Kidney epithelial cell (primary cell): ENCODE measurements around the gene PLEKHG1. TPM values are rescaled to one million over a fixed set of nuclear protein-coding genes. Genes with fewer than 3 reads are reported as not detected.

Source experiments
- DNase-seq: peaks from one replicate; pipeline ENCODE4 v3.0.0-alpha.2; 2010; ENCODE audit warnings: low read depth
- H3K27me3 ChIP-seq: 2 replicates; pipeline ENCODE4 v1.6.0; 2011; ENCODE audit warnings: low read length; ENCODE audit not compliant: control insufficient read depth, insufficient read depth
- H3K36me3 ChIP-seq: 2 replicates; pipeline ENCODE4 v1.5.1; 2011; ENCODE audit warnings: low read length; ENCODE audit not compliant: control insufficient read depth, insufficient read depth
- H3K4me3 ChIP-seq: 2 replicates; pipeline ENCODE4 v1.5.1; 2011; ENCODE audit warnings: low read depth, mild to moderate bottlenecking, control low read depth, low read length
- total RNA-seq: library from RNA; depleted of rRNA; stranded (reverse); fragments of >200 nt; gene quantifications from 2 replicates; pipeline ENCODE4 v1.2.3, GENCODE V29; 2015
- TF ChIP-seq, protein P1 (sequence below): IDR thresholded peaks from 2 replicates; pipeline ENCODE4 v1.5.1; 2011; ENCODE audit warnings: mild to moderate bottlenecking, moderate library complexity, low read length, control low read depth, inconsistent platforms; ENCODE audit not compliant: insufficient read depth, poor library complexity, severe bottlenecking

The PLEKHG1 gene
- total RNA-seq, 1 donor from 2014 or later, result 27.8 TPM

DNA sequence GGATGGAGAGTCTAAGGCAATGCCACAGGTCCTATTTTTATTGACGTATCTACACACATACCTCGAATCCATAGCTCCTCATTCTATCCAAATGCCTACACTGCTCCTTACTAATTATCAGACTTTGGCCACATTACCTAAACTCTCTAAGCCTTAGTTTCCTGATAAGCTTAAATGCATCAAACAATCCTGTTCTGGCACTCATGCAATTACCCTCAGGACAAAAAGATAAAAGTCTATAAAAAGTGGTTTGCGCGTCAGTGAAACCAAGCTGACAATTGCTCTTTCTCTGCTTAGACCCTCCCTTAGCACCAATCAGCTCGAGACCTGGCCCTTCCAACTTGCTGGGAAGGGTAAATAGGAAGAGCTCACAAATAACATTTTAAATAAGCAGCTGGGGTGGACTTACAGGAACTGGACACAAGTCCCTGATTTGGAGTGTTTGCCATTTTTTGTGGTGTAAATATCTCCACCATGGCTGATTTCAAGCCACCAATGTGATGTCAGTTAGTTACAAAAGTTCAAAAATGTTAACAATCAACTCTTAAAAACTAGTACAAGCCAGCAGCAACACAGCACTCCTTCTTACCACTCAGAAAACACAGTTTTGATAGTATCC is 7.2 kb upstream of the PLEKHG1 start:
- Histone ChIP-seq H3K36me3 (no peaks in the 10 kb centered on the region), H3K27me3 (no peaks in the 10 kb centered on the region), H3K4me3 (no peak overlapping the region)
- TF ChIP-seq, protein P1, sequence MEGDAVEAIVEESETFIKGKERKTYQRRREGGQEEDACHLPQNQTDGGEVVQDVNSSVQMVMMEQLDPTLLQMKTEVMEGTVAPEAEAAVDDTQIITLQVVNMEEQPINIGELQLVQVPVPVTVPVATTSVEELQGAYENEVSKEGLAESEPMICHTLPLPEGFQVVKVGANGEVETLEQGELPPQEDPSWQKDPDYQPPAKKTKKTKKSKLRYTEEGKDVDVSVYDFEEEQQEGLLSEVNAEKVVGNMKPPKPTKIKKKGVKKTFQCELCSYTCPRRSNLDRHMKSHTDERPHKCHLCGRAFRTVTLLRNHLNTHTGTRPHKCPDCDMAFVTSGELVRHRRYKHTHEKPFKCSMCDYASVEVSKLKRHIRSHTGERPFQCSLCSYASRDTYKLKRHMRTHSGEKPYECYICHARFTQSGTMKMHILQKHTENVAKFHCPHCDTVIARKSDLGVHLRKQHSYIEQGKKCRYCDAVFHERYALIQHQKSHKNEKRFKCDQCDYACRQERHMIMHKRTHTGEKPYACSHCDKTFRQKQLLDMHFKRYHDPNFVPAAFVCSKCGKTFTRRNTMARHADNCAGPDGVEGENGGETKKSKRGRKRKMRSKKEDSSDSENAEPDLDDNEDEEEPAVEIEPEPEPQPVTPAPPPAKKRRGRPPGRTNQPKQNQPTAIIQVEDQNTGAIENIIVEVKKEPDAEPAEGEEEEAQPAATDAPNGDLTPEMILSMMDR, result no peak
- DNase-seq, result no peak

DNA sequence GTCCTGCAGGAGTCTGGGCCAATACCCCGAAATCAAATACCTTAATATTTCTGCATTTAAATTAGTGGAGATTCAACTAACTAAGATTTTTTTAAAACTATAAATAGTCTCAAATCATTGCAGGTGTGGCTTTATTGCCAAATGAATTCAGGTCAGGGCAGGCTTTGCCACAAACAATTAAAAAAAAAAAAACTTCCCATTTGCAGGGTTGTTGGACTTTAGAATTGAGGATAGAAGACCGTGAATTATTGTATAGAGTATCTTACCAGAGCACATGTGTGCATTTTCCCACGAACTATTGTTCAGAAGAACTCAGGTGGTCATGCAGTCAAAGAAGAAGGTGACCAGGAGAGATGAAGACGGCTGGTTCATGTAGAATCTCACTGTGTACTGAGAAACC is 6.6 kb upstream of the PLEKHG1 start:
- DNase-seq, result no peak
- Histone ChIP-seq H3K27me3 (no peaks in the 10 kb centered on the region), H3K4me3 (no peak overlapping the region), H3K36me3 (no peaks in the 10 kb centered on the region)
- TF ChIP-seq, protein P1, result no peak

DNA sequence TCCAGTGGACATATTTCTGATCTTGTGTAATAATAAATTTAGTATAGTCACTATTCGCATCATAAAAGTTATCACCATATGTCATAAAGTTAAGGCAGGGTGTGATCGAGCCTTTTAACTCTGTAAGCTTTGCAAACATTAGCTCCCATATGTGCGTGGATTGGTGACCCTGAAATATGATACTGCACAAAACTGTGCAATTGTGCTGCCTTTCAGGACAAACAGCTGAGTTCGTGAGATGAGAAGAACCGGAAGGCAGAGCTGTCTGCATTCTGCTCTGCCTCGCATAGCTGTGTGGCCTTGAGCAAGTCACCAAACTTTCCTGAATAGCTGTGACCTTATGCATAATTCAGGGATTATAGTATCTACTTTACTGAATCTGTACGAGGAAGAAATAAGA is 3.2 kb upstream of the PLEKHG1 start:
- no peak overlapping the region for H3K4me3 ChIP-seq
- no peaks in the 10 kb centered on the region for H3K27me3 ChIP-seq
- TF ChIP-seq, protein P1, result no peak
- no peak for DNase-seq
- no peaks in the 10 kb centered on the region for H3K36me3 ChIP-seq

DNA sequence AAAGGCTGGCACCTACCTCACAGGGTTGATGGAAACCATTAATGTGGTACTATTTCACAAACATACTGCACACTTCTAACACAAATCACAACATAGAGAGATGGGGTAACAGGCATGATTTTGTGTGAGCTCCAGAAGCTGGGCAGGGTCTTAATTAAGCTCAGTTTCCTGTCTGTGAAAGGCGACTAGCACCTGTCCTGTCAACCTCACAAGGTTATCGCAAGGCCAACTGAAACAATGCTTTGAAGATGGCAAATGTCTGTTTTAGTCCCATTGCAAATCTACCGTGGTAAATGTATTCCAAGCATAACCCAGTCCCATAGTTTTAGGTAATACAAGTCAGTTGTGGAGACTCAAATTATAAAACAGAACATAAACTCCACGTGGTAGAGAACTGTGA is 1.3 kb upstream of the PLEKHG1 start:
- no peaks in the 10 kb centered on the region for H3K36me3 ChIP-seq
- DNase-seq, result no peak
- H3K27me3 ChIP-seq, result no peaks in the 10 kb centered on the region
- H3K4me3 ChIP-seq, result no peak overlapping the region
- TF ChIP-seq, protein P1, result no peak

DNA sequence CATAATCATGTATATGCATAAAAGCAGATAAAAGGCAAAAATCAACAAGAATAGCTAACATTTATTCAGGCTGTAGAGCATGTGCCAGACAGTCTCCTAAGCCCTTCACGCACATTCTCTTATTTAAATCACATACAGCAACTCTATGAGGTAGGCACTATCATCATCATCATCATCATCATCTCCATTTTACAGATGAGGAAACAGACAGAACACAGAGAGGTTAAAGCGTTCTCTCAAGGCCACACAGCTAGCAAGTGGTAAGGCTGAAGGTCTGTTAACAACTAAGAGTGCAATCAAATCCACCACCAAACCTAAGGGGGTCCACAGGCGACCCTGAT is 857 bp upstream of the PLEKHG1 start:
- no peaks in the 10 kb centered on the region for H3K27me3 ChIP-seq
- H3K36me3 ChIP-seq, result no peaks in the 10 kb centered on the region
- TF ChIP-seq, protein P1, result no peak
- DNase-seq, result no peak
- no peak overlapping the region for H3K4me3 ChIP-seq

DNA sequence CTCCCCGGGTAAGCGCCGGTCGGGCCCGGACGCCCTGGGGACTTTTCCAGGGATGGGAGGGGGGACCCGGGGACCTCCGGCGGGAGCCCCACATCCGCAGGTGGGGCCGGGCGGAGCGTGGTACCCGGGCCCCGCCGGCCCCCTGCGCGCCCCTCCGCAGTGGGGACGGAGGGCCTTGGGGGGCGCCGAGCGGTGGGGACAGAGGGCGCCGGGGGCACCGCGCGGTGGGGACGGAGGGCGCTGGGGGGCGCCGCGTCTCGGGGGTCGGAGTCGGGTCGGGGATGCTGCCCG is 270 bp downstream of the PLEKHG1 start:
- no peak for DNase-seq
- Histone ChIP-seq H3K4me3 (peak overlapping the region; percentile 70), H3K27me3 (no peaks in the 10 kb centered on the region), H3K36me3 (no peaks in the 10 kb centered on the region)
- TF ChIP-seq, protein P1, result no peak
